SK-N-SH (cell line): ENCODE measurements around the gene GBX1. TPM values are rescaled to one million over a fixed set of nuclear protein-coding genes. Genes with fewer than 3 reads are reported as not detected.

ENCODE experiments used
- CTCF ChIA-PET: fragments of 300-600, 350-600 bp; formaldehyde crosslinking; extraction: SDS; loops from one replicate; lab custom pipeline; 2021; lab: Yijun Ruan, JAX
- POLR2A ChIA-PET: fragments of 350-600 bp; sonication (Branson Sonifier 250); formaldehyde crosslinking; extraction: SDS; loops from one replicate; lab custom pipeline; 2020; ENCODE audit warnings: antibody characterized with exemption, inconsistent platforms; lab: Yijun Ruan, JAX
- DNase-seq: peaks from one replicate; pipeline ENCODE4 v3.0.0; 2012
- H2AFZ ChIP-seq: fragments of 200-600 bp; sonication (generic); 2 replicates; pipeline ENCODE4 v1.8.1; 2016; ENCODE audit warnings: antibody characterized with exemption, mild to moderate bottlenecking, low read depth
- H3F3A ChIP-seq: fragments of 200-600 bp; sonication (generic); replicated peaks from 2 replicates; pipeline ENCODE3; 2016; ENCODE audit warnings: antibody characterized with exemption, mild to moderate bottlenecking; ENCODE audit not compliant: insufficient read depth
- H3K27ac ChIP-seq, 2 experiments: fragments of 200-500 bp in 1 of 2; fragments of 200-600 bp in 1 of 2; sonication (Bioruptor generic) in 1 of 2; sonication (generic), shearing (Covaris generic) in 1 of 2; 2 replicates each; pipeline versions ENCODE4 v1.5.1 to v1.6.1; 2014 to 2016; ENCODE audit warnings: low read depth in 2 of 2, inconsistent platforms in 1 of 2, low read length in 1 of 2, mild to moderate bottlenecking in 1 of 2, mixed read lengths in 1 of 2
- H3K27me3 ChIP-seq: fragments of 200-600 bp; sonication (generic), shearing (Covaris generic); 2 replicates; pipeline ENCODE4 v1.6.1; 2016; ENCODE audit warnings: mixed run types; ENCODE audit not compliant: insufficient read depth
- H3K36me3 ChIP-seq, 2 experiments: fragments of 200-500 bp in 1 of 2; fragments of 200-600 bp in 1 of 2; sonication (Bioruptor generic) in 1 of 2; sonication (generic) in 1 of 2; replicated peaks in 1 of 2; 2 replicates each; pipeline versions ENCODE3 to v1.5.1; 2014 to 2016; ENCODE audit warnings: low read length in 1 of 2, mild to moderate bottlenecking in 1 of 2; ENCODE audit not compliant: insufficient read depth in 2 of 2, control insufficient read depth in 1 of 2
- H3K4me1 ChIP-seq, 2 experiments: fragments of 200-500 bp in 1 of 2; fragments of 200-600 bp in 1 of 2; sonication (Bioruptor generic) in 1 of 2; sonication (generic), shearing (Covaris generic) in 1 of 2; 2 replicates each; pipeline versions ENCODE4 v1.5.1 to v1.6.1; 2014 to 2016; ENCODE audit warnings: low read depth in 1 of 2, low read length in 1 of 2, mixed run types in 1 of 2; ENCODE audit not compliant: insufficient read depth in 2 of 2, control insufficient read depth in 1 of 2
- H3K4me2 ChIP-seq: fragments of 200-600 bp; sonication (generic), shearing (Covaris generic); 2 replicates; pipeline ENCODE4 v1.6.1; 2017; ENCODE audit warnings: mixed run types
- H3K4me3 ChIP-seq, 2 experiments: fragments of 200-500 bp in 1 of 2; fragments of 200-600 bp in 1 of 2; sonication (Bioruptor generic) in 1 of 2; sonication (generic), shearing (Covaris generic) in 1 of 2; 2 replicates each; pipeline versions ENCODE4 v1.5.1 to v1.8.1; 2014 to 2016; ENCODE audit warnings: low read depth in 2 of 2, inconsistent platforms in 1 of 2, low read length in 1 of 2, mild to moderate bottlenecking in 1 of 2, mixed read lengths in 1 of 2, moderate library complexity in 1 of 2
- H3K79me2 ChIP-seq: fragments of 200-600 bp; sonication (generic); 2 replicates; pipeline ENCODE4 v1.8.1; 2017; ENCODE audit warnings: mild to moderate bottlenecking; ENCODE audit not compliant: insufficient read depth
- H3K9ac ChIP-seq: fragments of 200-600 bp; sonication (generic); 2 replicates; pipeline ENCODE4 v1.6.1; 2017; ENCODE audit warnings: mixed run types
- H3K9me2 ChIP-seq: fragments of 200-600 bp; sonication (generic); 2 replicates; pipeline ENCODE4 v1.6.1; 2017; ENCODE audit warnings: mixed run types
- H3K9me3 ChIP-seq: fragments of 200-600 bp; sonication (generic); 2 replicates; pipeline ENCODE4 v1.6.1; 2017; ENCODE audit warnings: mixed run types, mild to moderate bottlenecking, moderate library complexity
- H4K20me1 ChIP-seq: fragments of 200-600 bp; sonication (generic); 2 replicates; pipeline ENCODE4 v1.6.1; 2017; ENCODE audit warnings: mild to moderate bottlenecking, mixed run types; ENCODE audit not compliant: insufficient read depth
- ELF1 ChIP-seq: IDR thresholded peaks from 2 replicates; pipeline ENCODE4 v1.4.0; 2012
- GABPA ChIP-seq: IDR thresholded peaks from 2 replicates; pipeline ENCODE4 v1.4.0; 2012; ENCODE audit warnings: low read depth, mild to moderate bottlenecking
- GATA2 ChIP-seq: sonication (generic); formaldehyde crosslinking; IDR thresholded peaks from 2 replicates; pipeline ENCODE4 v1.5.0; 2020; ENCODE audit warnings: mild to moderate bottlenecking, missing genetic modification reagents
- MEF2A ChIP-seq: IDR thresholded peaks from 2 replicates; pipeline ENCODE4 v1.4.0; 2012; ENCODE audit warnings: low read depth, borderline replicate concordance
- NRF1 ChIP-seq: IDR thresholded peaks from 2 replicates; pipeline ENCODE4 v1.6.1; 2012; ENCODE audit warnings: low read depth, mild to moderate bottlenecking, low read length
- SIN3A ChIP-seq: IDR thresholded peaks from 2 replicates; pipeline ENCODE4 v1.6.1; 2012; ENCODE audit warnings: low read depth, mild to moderate bottlenecking, low read length, moderate library complexity, borderline replicate concordance
- TAF1 ChIP-seq: IDR thresholded peaks from 2 replicates; pipeline ENCODE4 v1.6.1; 2012; ENCODE audit warnings: low read depth, mild to moderate bottlenecking, low read length, moderate library complexity, borderline replicate concordance
- ZBTB33 ChIP-seq: IDR thresholded peaks from 2 replicates; pipeline ENCODE4 v1.4.0; 2012; ENCODE audit warnings: low read depth, borderline replicate concordance
- WGBS: methylation state at CpG from one replicate; pipeline ENCODE4 v1.1.6; 2017; ENCODE audit warnings: low lambda C conversion rate; 5-methylcytosine and 5-hydroxymethylcytosine counted together
- polyA plus RNA-seq, 3 experiments: library from polyadenylated mRNA; depleted of rRNA; stranded (reverse); fragments of >200 nt; gene quantifications; 2 replicates each; pipeline ENCODE4 v1.2.3, GENCODE V29; 2012
- TF ChIP-seq, protein P1 (sequence below): fragments of 150-350 bp; IDR thresholded peaks from 2 replicates; pipeline ENCODE4 v1.6.1; 2016; ENCODE audit warnings: mild to moderate bottlenecking, low read depth, low read length
- TF ChIP-seq, protein P2 (sequence below): fragments of 200-600 bp; sonication (generic); IDR thresholded peaks from 2 replicates; pipeline ENCODE4 v1.6.1; 2017; ENCODE audit warnings: antibody characterized with exemption, mild to moderate bottlenecking, moderate library complexity

Gene GBX1
- polyA plus RNA-seq, 1 of the 3 experiments (the other 2 are of a cell fraction): not detected

DNA sequence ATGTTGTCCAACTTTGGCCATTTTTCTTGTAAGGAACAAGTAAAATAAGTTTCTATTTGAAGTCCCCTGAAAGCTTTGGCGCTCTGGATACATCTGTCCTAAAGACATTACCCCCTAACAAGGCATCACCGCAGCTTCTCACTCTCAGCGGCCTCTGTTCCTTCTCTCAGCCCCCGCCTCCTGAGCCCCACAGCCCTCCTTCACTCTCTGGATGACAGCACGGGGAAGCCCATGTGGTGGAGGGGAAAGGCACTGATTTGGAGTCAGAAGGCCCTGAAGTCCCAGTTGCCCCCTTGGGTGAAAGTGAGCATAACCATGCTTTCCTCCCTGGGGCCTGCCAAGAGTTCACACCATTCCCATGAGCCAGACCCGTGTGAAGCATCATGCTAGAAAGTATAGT is 38.2 kb upstream of the GBX1 start:
- TF ChIP-seq GATA2 (CRISPR knock-in tag) (no peak), SIN3A (no peak), NRF1 (no peak), ZBTB33 (no peak), MEF2A (no peak), ELF1 (no peak)
- TF ChIP-seq, protein P1, sequence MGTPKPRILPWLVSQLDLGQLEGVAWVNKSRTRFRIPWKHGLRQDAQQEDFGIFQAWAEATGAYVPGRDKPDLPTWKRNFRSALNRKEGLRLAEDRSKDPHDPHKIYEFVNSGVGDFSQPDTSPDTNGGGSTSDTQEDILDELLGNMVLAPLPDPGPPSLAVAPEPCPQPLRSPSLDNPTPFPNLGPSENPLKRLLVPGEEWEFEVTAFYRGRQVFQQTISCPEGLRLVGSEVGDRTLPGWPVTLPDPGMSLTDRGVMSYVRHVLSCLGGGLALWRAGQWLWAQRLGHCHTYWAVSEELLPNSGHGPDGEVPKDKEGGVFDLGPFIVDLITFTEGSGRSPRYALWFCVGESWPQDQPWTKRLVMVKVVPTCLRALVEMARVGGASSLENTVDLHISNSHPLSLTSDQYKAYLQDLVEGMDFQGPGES: no peak
- Histone ChIP-seq H3K9me3 (no peaks in the 10 kb centered on the region), H3K36me3 (no peaks in the 10 kb centered on the region), H3K4me3 (no peak overlapping the region), H3K79me2 (no peaks in the 10 kb centered on the region), H3K4me1 (no peaks in the 10 kb centered on the region), H3K27me3 (peaks cover 60% of the 10 kb centered on the region), H4K20me1 (no peaks in the 10 kb centered on the region), H3F3A (no peaks in the 10 kb centered on the region), H3K4me2 (no peak overlapping the region), H3K9ac (no peak overlapping the region), H2AFZ (no peak overlapping the region), H3K9me2 (no peaks in the 10 kb centered on the region), H3K27ac (no peak overlapping the region)
- ChIA-PET CTCF (interaction anchor here (0.9 to 1.7 kb wide), 3 partner anchors 9 to 121 kb away, joined by 3 to 4 read pairs (median 4); partner anchors contain the start of gene GBX1), POLR2A (interaction anchor here (1.0 kb wide), 1 partner anchor 21 kb away, joined by 3 read pairs; the partner anchor contains the start of gene ABCF2)
- no peak for DNase-seq
- WGBS: 55% methylated on average over 6 of the region's 6 CpGs

- Histone ChIP-seq H3K9ac (no peak overlapping the region), H3K9me3 (no peaks in the 10 kb centered on the region), H3K4me1 (no peaks in the 10 kb centered on the region), H3F3A (no peaks in the 10 kb centered on the region), H3K36me3 (no peaks in the 10 kb centered on the region), H3K27me3 (peaks cover 61% of the 10 kb centered on the region), H4K20me1 (no peaks in the 10 kb centered on the region), H3K4me3 (no peak overlapping the region), H3K9me2 (no peaks in the 10 kb centered on the region), H3K27ac (no peak overlapping the region), H3K79me2 (no peaks in the 10 kb centered on the region), H3K4me2 (no peak overlapping the region), H2AFZ (no peak overlapping the region)
- DNase-seq: peak; percentile 48
- TF ChIP-seq TAF1 (no peak), GABPA (no peak), GATA2 (CRISPR knock-in tag) (no peak), ELF1 (no peak)
- TF ChIP-seq, protein P2, sequence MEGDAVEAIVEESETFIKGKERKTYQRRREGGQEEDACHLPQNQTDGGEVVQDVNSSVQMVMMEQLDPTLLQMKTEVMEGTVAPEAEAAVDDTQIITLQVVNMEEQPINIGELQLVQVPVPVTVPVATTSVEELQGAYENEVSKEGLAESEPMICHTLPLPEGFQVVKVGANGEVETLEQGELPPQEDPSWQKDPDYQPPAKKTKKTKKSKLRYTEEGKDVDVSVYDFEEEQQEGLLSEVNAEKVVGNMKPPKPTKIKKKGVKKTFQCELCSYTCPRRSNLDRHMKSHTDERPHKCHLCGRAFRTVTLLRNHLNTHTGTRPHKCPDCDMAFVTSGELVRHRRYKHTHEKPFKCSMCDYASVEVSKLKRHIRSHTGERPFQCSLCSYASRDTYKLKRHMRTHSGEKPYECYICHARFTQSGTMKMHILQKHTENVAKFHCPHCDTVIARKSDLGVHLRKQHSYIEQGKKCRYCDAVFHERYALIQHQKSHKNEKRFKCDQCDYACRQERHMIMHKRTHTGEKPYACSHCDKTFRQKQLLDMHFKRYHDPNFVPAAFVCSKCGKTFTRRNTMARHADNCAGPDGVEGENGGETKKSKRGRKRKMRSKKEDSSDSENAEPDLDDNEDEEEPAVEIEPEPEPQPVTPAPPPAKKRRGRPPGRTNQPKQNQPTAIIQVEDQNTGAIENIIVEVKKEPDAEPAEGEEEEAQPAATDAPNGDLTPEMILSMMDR: 0 out of 2 replicates have a peak, but pooled peaks have one; percentile 10
- CTCF ChIA-PET: interaction anchor here (0.8 to 1.7 kb wide), 6 partner anchors 37 to 119 kb away, joined by 3 to 5 read pairs (median 4); partner anchors contain the start of gene GBX1
- WGBS: 58% methylated on average over 48 of the region's 48 CpGs
- POLR2A ChIA-PET: interaction anchor here (0.5 kb wide), 1 partner anchor 16 kb away, joined by 3 read pairs; no protein-coding TSS in a partner anchor
Measured at GRCh38 chr7:151204383-151205032, 37.0 kb upstream of the GBX1 start.
